Esophagus muscularis mucosa (tissue), 3 donors: ENCODE data around the gene CIITA.

ENCODE experiments used
- POLR2AphosphoS5 ChIP-seq, 2 donors: sonication (generic); formaldehyde crosslinking; IDR thresholded peaks; one replicate each; pipeline ENCODE4 v1.6.1; 2017; ENCODE audit warnings: antibody characterized with exemption in 2 of 2
- TF ChIP-seq, protein P1 (sequence below), 3 experiments: fragments of 200-600 bp in 2 of 3; fragments of 450-650 bp in 1 of 3; sonication (generic) in 2 of 3; IDR thresholded peaks; one replicate each; pipeline ENCODE4 v1.5.1; 2017 to 2019; ENCODE audit warnings: antibody characterized with exemption in 3 of 3, mild to moderate bottlenecking in 2 of 3, moderate library complexity in 1 of 3

DNA sequence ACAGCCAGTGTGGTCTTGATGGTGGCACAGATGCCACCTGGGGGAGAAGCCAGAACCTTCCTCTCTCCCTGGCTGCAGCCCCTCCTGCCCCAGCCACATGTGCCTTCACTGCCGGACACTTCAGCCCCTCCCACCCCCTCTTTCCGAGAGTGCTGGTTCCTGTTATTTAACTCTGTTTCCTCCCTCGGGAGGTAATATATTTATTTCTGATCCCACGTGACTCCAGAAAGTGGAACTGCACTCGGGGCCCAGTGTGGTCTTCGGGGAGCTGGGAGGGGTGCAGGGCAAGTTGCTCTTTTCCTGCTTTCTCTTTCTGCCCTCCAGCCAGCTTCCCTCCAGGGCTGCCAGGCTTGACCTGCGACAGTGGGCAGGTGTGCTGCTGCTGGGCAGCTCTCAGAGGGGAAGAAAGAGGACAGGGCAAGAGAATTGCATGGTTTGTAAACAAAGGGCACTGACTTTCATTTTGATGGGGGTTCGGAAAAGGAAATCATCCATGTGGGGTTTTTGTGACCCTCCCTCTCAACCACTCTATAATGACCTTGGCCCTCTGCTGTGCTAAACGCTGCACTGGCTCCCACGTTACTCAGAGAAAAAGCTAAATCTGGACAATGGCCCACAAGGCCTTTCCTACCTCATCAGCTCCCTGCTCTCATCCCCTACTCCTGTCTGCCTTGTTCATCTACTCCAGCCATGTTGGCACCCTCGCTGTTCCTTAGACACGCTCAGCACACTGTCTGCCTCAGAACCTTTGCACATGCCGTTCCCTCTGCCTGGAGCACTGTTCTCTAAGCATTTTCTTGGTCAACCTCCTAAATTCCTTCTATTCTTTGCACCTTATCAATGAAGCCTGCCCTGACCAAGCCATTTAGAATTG is 8.2 kb upstream of the CIITA start:
- TF ChIP-seq POLR2AphosphoS5 (IDR thresholded peaks at IDR 0.05): peak; percentile 35 to 41
- TF ChIP-seq, protein P1, sequence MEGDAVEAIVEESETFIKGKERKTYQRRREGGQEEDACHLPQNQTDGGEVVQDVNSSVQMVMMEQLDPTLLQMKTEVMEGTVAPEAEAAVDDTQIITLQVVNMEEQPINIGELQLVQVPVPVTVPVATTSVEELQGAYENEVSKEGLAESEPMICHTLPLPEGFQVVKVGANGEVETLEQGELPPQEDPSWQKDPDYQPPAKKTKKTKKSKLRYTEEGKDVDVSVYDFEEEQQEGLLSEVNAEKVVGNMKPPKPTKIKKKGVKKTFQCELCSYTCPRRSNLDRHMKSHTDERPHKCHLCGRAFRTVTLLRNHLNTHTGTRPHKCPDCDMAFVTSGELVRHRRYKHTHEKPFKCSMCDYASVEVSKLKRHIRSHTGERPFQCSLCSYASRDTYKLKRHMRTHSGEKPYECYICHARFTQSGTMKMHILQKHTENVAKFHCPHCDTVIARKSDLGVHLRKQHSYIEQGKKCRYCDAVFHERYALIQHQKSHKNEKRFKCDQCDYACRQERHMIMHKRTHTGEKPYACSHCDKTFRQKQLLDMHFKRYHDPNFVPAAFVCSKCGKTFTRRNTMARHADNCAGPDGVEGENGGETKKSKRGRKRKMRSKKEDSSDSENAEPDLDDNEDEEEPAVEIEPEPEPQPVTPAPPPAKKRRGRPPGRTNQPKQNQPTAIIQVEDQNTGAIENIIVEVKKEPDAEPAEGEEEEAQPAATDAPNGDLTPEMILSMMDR (IDR thresholded peaks at IDR 0.05): no peak
